ENCODE data around the gene HAO2.

DNA sequence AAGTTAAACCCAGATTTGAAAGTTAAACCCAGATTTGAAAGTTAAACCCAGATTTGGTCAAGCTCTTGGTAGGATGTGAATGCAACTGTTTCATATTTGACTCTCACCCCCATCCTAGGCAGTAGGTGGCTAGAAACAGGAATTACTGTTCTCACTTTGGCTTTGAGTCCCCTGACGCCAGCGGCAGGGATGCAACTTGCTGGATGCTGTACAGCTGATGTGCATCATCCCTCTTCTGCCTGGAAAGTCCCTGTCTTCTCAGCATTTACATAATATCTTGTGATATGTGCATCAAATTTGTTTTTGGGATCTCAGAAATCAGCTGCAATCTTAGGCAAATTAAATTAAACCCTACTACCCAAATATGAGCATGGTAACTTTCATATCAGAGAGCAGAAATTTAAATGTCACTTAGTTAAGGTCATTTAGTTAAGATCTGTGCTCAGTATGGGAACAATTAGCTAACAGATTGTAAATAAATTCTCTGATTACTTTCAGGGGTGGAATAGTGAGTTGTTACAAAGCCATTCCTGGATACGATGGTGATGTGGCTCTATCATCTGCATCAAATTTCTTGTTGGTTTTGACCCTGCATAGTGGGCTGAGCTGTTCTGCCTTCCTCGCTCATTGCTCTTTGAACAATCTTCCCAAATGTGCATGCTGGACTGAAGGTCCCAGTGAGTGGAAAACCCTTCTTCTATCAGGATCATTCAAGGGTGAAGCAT lies 6.8 kb upstream of the HAO2 start:
- TF ChIP-seq, protein P1, sequence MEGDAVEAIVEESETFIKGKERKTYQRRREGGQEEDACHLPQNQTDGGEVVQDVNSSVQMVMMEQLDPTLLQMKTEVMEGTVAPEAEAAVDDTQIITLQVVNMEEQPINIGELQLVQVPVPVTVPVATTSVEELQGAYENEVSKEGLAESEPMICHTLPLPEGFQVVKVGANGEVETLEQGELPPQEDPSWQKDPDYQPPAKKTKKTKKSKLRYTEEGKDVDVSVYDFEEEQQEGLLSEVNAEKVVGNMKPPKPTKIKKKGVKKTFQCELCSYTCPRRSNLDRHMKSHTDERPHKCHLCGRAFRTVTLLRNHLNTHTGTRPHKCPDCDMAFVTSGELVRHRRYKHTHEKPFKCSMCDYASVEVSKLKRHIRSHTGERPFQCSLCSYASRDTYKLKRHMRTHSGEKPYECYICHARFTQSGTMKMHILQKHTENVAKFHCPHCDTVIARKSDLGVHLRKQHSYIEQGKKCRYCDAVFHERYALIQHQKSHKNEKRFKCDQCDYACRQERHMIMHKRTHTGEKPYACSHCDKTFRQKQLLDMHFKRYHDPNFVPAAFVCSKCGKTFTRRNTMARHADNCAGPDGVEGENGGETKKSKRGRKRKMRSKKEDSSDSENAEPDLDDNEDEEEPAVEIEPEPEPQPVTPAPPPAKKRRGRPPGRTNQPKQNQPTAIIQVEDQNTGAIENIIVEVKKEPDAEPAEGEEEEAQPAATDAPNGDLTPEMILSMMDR (IDR thresholded peaks at IDR 0.05 in 8 of 11, conservative IDR thresholded peaks at IDR 0.05 in 3 of 11) = no peak
- no peak for TF ChIP-seq POLR2A (IDR thresholded peaks at IDR 0.05)
- TF ChIP-seq POLR2AphosphoS5 (IDR thresholded peaks at IDR 0.05) = no peak
